Keratinocyte (primary cell): Measurements from ENCODE around the gene GPATCH1. TPM values are rescaled to one million over a fixed set of nuclear protein-coding genes. Genes with fewer than 3 reads are reported as not detected.

ENCODE experiments used
- DNase-seq: peaks from one replicate; pipeline ENCODE4 v3.0.0-alpha.2; 2011; ENCODE audit warnings: low read depth, missing footprints, low spot score
- FAIRE-seq: peaks from 2 replicates; lab custom pipeline; 2011; peaks lifted over from hg19 to GRCh38; lab: Jason Lieb, UNC
- H2AFZ ChIP-seq: 2 replicates; pipeline ENCODE4 v1.6.0; 2012; ENCODE audit warnings: low read length, control low read depth, inconsistent platforms; ENCODE audit not compliant: control insufficient read depth
- H3K27ac ChIP-seq: 2 replicates; pipeline ENCODE4 v1.5.1; 2011; ENCODE audit warnings: low read length; ENCODE audit not compliant: control insufficient read depth, insufficient read depth
- H3K27me3 ChIP-seq: 3 replicates; pipeline ENCODE4 v1.6.0; 2011; ENCODE audit warnings: low read length; ENCODE audit not compliant: control insufficient read depth, insufficient read depth; ENCODE audit errors: extremely low read depth
- H3K36me3 ChIP-seq, 2 experiments: 2 replicates in 1 of 2; 3 replicates in 1 of 2; pipeline ENCODE4 v1.5.1; 2011; ENCODE audit warnings: low read length in 2 of 2, mild to moderate bottlenecking in 1 of 2; ENCODE audit not compliant: control insufficient read depth in 2 of 2, insufficient read depth in 2 of 2; ENCODE audit errors: extremely low read depth in 1 of 2
- H3K4me1 ChIP-seq: 3 replicates; pipeline ENCODE4 v1.5.1; 2011; ENCODE audit warnings: low read length; ENCODE audit not compliant: control insufficient read depth, insufficient read depth; ENCODE audit errors: extremely low read depth
- H3K4me2 ChIP-seq: 3 replicates; pipeline ENCODE4 v1.6.0; 2011; ENCODE audit warnings: low read depth, low read length; ENCODE audit not compliant: control insufficient read depth, insufficient read depth; ENCODE audit errors: extremely low read depth
- H3K4me3 ChIP-seq, 3 experiments: fragments of 200-600 bp in 1 of 3; sonication (generic) in 1 of 3; 2 replicates in 2 of 3; 3 replicates in 1 of 3; pipeline ENCODE4 v1.5.1; 2011 to 2016; ENCODE audit warnings: low read length in 3 of 3, mild to moderate bottlenecking in 3 of 3, control low read depth in 2 of 3, inconsistent platforms in 1 of 3, low read depth in 1 of 3, mixed read lengths in 1 of 3, mixed run types in 1 of 3, moderate library complexity in 1 of 3; ENCODE audit not compliant: control insufficient read depth in 2 of 3, insufficient read depth in 2 of 3; ENCODE audit errors: extremely low read depth in 1 of 3
- H3K79me2 ChIP-seq: 2 replicates; pipeline ENCODE4 v1.6.0; 2012; ENCODE audit warnings: low read length; ENCODE audit not compliant: control insufficient read depth, insufficient read depth
- H3K9ac ChIP-seq: 3 replicates; pipeline ENCODE4 v1.6.0; 2011; ENCODE audit warnings: low read length; ENCODE audit not compliant: control insufficient read depth, insufficient read depth; ENCODE audit errors: extremely low read depth
- H3K9me1 ChIP-seq: 3 replicates; pipeline ENCODE4 v1.6.0; 2011; ENCODE audit warnings: low read length; ENCODE audit not compliant: control insufficient read depth, insufficient read depth; ENCODE audit errors: extremely low read depth
- H3K9me3 ChIP-seq: 2 replicates; pipeline ENCODE4 v1.5.1; 2012; ENCODE audit warnings: low read depth, low read length; ENCODE audit not compliant: control insufficient read depth
- H4K20me1 ChIP-seq: 3 replicates; pipeline ENCODE4 v1.6.0; 2011; ENCODE audit warnings: low read length; ENCODE audit not compliant: control insufficient read depth, insufficient read depth; ENCODE audit errors: extremely low read depth
- CTCF ChIP-seq, 3 experiments: IDR thresholded peaks in 1 of 3; conservative IDR thresholded peaks in 1 of 3; optimal IDR thresholded peaks in 1 of 3; 2 replicates in 2 of 3; 3 replicates in 1 of 3; pipeline versions ENCODE3 to v1.5.1; 2011; ENCODE audit warnings: low read length in 3 of 3, mild to moderate bottlenecking in 3 of 3, moderate library complexity in 2 of 3, control low read depth in 1 of 3, inconsistent platforms in 1 of 3; ENCODE audit not compliant: insufficient read depth in 2 of 3; ENCODE audit errors: extremely low read depth in 1 of 3
- EZH2 ChIP-seq: IDR thresholded peaks from one replicate; pipeline ENCODE4 v1.6.1; 2012; ENCODE audit warnings: inconsistent platforms, mild to moderate bottlenecking, low read length, moderate library complexity
- dilution Hi-C: fragments of 300-500 bp; cut with MboI; formaldehyde crosslinking; loops from one replicate; pipeline ENCODE4 v1.7.0; 2020; ENCODE audit warnings: low sequenced_read_pairs; ENCODE audit not compliant: extremely low pct_ligation_motif_present
- polyA plus RNA-seq, 5 experiments: library from polyadenylated mRNA; depleted of rRNA in 3 of 5; stranded (reverse) in 3 of 5; stranded (forward) in 1 of 5; unstranded in 1 of 5; fragments of >200 nt; gene quantifications; 1 replicate in 1 of 5; 2 replicates in 3 of 5; 3 replicates in 1 of 5; pipeline versions ENCODE4 v1.2.1 to v1.2.3, GENCODE V29; 2011 to 2012; ENCODE audit warnings: missing spikeins in 2 of 5, low read depth in 1 of 5, low replicate concordance in 1 of 5

The GPATCH1 gene
- polyA plus RNA-seq, 1 donor (not counting 4 experiments of a cell fraction or from before 2014, with no cell fraction given) = 5.8 TPM

GRCh38 chr19:33067121-33067520, 13.9 kb upstream of the GPATCH1 start:
- no peaks in the 10 kb centered on the region for H3K36me3 ChIP-seq
- H3K9me1 ChIP-seq = no peaks in the 10 kb centered on the region
- no peak for DNase-seq
- no peak for FAIRE-seq
- no peak overlapping the region for H3K4me2 ChIP-seq
- H3K27me3 ChIP-seq = no peaks in the 10 kb centered on the region
- no peak overlapping the region for H3K27ac ChIP-seq
- H3K4me3 ChIP-seq = no peak overlapping the region
- H2AFZ ChIP-seq = no peak overlapping the region
- H3K9ac ChIP-seq = no peak overlapping the region
- peaks cover 11% of the 10 kb centered on the region for H3K79me2 ChIP-seq
- dilution Hi-C loops = no loop called here
- H3K4me1 ChIP-seq = peaks cover 9% of the 10 kb centered on the region
- TF ChIP-seq EZH2 (no peak), CTCF (optimal IDR thresholded peaks at IDR 0.05 in 1 of 3, IDR thresholded peaks at IDR 0.05 in 1 of 3, conservative IDR thresholded peaks at IDR 0.05 in 1 of 3; ENCODE audit: extremely low read depth in 1 of 3, insufficient read depth in 2 of 3, low read length in 3 of 3) (no peak)
- no peaks in the 10 kb centered on the region for H3K9me3 ChIP-seq
- peaks cover 5% of the 10 kb centered on the region for H4K20me1 ChIP-seq

GRCh38 chr19:33071887-33072286, 9.1 kb upstream of the GPATCH1 start:
- Histone ChIP-seq H3K9ac (no peak overlapping the region), H3K27ac (peak overlapping the region; percentile 8), H3K9me1 (no peaks in the 10 kb centered on the region), H3K4me1 (peaks cover 3% of the 10 kb centered on the region), H2AFZ (peak overlapping the region; percentile 6), H3K4me3 (no peak overlapping the region), H4K20me1 (no peaks in the 10 kb centered on the region), H3K4me2 (no peak overlapping the region), H3K9me3 (no peaks in the 10 kb centered on the region), H3K27me3 (no peaks in the 10 kb centered on the region), H3K79me2 (no peaks in the 10 kb centered on the region), H3K36me3 (no peaks in the 10 kb centered on the region)
- TF ChIP-seq CTCF (optimal IDR thresholded peaks at IDR 0.05 in 1 of 3, IDR thresholded peaks at IDR 0.05 in 1 of 3, conservative IDR thresholded peaks at IDR 0.05 in 1 of 3; ENCODE audit: extremely low read depth in 1 of 3, insufficient read depth in 2 of 3, low read length in 3 of 3) = no peak
- FAIRE-seq (peak; percentile 73), DNase-seq (no peak)
- dilution Hi-C loops = no loop called here
